Tibial artery (tissue), 4 donors: Measurements from ENCODE around the gene PIGZ.

Experiments used
- DNase-seq, 2 donors: peaks; one replicate each; pipeline ENCODE4 v3.0.0-alpha.2; 2019
- H3K27ac ChIP-seq, 2 donors: fragments of 200-600 bp; sonication (generic) in 1 of 2; 1 replicate in 1 of 2; 2 replicates in 1 of 2; pipeline ENCODE4 v1.5.1; 2018 to 2019; ENCODE audit warnings: mild to moderate bottlenecking in 1 of 2
- H3K27me3 ChIP-seq, 2 donors: fragments of 200-600 bp; sonication (generic) in 1 of 2; one replicate each; pipeline versions ENCODE4 v1.5.1 to v1.6.0; 2016 to 2019
- H3K36me3 ChIP-seq, 3 donors: fragments of 200-600 bp; sonication (generic) in 2 of 3; one replicate each; pipeline ENCODE4 v1.5.1; 2016 to 2019; ENCODE audit warnings: mild to moderate bottlenecking in 2 of 3
- H3K4me1 ChIP-seq, 4 donors: fragments of 200-600 bp; sonication (generic) in 2 of 4; 1 replicate in 3 of 4; 2 replicates in 1 of 4; pipeline ENCODE4 v1.5.1; 2016 to 2019
- H3K4me3 ChIP-seq, 2 donors: fragments of 200-600 bp; sonication (generic) in 1 of 2; 1 replicate in 1 of 2; 2 replicates in 1 of 2; pipeline ENCODE4 v1.5.1; 2018 to 2019; ENCODE audit warnings: mild to moderate bottlenecking in 2 of 2
- H3K9me3 ChIP-seq, 3 donors: fragments of 200-600 bp; sonication (generic) in 1 of 3; one replicate each; pipeline ENCODE4 v1.5.1; 2016 to 2019
- CTCF ChIP-seq, 2 experiments: fragments of 200-600 bp in 1 of 2; fragments of 450-650 bp in 1 of 2; IDR thresholded peaks; one replicate each; pipeline ENCODE4 v1.5.1; 2017 to 2019; ENCODE audit warnings: antibody characterized with exemption in 2 of 2, mild to moderate bottlenecking in 1 of 2, moderate library complexity in 1 of 2
- intact Hi-C: fragments of 100-400 bp; cut with DNase I; formaldehyde crosslinking; loops from one replicate; pipeline ENCODE4 v1.15.0; 2023; ENCODE audit warnings: low total_unique reads

PIGZ gene

GRCh38 chr3:196992461-196993065 is 23.9 kb upstream of the PIGZ start:
- H3K4me1 ChIP-seq, result no peaks in the 10 kb centered on the region
- no peak for TF ChIP-seq CTCF (IDR thresholded peaks at IDR 0.05)
- peak in 1 of 2 donors; percentile 41 for DNase-seq
- H3K4me3 ChIP-seq, result no peak overlapping the region
- H3K36me3 ChIP-seq, result no peaks in the 10 kb centered on the region
- intact Hi-C loops, result loop anchor here (2.0 kb wide), 1 partner anchor 16 kb away; no protein-coding TSS in a partner anchor
- H3K27ac ChIP-seq, result no peak overlapping the region
- H3K27me3 ChIP-seq, result peaks cover 0 to 16% of the 10 kb centered on the region in 2 donors
- H3K9me3 ChIP-seq, result no peaks in the 10 kb centered on the region

DNA sequence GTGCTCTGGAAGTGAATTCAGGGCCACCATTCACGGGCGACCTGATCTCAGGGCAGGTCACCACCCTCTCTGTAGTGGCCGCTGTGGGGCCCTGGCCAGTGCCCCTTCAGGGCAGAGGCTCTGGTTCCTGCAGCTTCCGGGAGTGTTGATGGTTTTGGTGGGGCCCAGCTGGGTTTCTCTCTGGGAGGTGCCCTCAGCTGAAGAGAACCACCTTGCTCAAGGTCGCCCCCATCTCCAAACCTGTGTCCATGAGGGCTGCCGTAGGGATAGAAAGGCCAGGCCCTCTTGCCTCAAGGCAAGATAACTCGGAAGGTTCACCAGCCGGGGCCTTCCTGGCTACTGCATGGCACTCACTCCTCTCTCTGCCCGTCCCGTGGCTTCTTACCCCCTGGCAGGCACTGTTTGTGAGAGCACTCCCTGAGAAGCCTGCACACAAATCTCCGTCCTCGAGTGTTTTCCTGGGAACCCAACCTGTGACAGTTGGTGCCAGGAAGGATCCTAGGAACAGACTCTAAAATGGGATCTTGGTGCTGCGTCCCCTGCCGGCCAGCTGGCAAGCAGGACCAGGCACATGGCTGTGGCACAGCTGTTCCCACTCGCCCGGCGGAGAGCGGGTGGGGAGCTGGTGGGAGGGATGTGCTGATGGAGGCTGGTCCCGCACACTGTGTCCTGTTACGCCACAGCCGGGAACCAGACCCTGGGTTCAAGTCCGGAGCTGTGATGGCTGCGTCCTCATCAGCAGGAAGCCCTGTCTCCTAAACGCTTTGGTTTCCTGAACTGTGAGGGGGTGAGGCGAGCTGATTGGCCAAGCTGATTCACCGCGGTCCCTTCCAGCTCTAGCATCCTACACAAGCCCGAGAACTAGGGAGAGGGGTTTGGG is 23.2 kb upstream of the PIGZ start:
- H3K27ac ChIP-seq, result no peak overlapping the region
- H3K36me3 ChIP-seq, result no peaks in the 10 kb centered on the region
- H3K9me3 ChIP-seq, result no peaks in the 10 kb centered on the region
- no peak overlapping the region for H3K4me3 ChIP-seq
- peak in 1 of 2 donors; percentile 54 for DNase-seq
- no peaks in the 10 kb centered on the region for H3K4me1 ChIP-seq
- no peak for TF ChIP-seq CTCF (IDR thresholded peaks at IDR 0.05)
- intact Hi-C loops, result loop anchor here (2.0 kb wide), 1 partner anchor 17 kb away; no protein-coding TSS in a partner anchor
- peaks cover 0 to 16% of the 10 kb centered on the region in 2 donors for H3K27me3 ChIP-seq

DNA sequence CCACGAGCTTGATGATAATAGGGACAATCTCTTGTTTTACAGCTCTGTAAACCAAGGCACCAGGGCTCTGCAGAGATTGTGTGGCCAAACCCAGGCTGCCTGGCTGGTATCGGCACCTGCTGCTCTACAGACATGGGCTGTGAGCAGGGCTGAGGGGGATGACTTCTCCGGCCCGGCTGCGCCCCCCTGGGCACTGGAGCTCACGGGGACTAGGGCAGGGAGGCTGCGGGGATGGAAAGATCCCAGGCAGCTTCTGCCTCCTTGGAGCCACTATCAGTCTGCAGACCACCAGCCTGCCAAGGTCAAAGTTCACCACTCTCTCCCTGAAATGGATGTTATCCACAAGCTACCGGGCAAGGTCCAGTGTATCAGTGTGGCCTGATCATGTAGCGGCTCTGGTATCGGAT is 22.0 kb upstream of the PIGZ start:
- H3K36me3 ChIP-seq, result no peaks in the 10 kb centered on the region
- DNase-seq, result peak in 1 of 2 donors; percentile 43

DNA sequence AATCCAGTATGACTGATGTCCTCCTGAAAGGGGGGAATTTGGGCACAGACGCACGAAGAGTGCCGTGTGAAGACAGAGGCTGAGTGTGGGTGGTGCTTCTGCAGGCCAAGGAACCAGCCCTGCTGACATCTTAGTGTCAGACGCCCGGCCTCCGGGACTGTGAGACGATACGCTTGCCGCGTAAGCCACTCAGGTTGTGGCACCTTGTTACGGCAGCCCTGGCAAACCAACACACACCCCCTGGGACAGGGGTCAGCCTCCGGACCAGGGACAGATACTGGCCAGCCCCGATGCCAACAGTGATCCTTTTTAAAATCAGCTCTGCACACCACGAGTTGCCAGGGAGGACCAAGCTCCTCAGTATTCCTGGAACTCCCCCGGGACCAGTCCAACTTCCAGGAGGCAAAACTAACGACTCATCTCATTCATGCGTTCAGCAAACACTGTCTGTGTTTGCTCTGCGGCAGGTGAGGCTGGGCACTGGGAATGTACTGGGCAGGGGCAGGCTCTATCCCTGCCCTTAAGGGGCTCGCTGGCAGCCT is 21.2 kb upstream of the PIGZ start:
- Histone ChIP-seq H3K4me1 (no peaks in the 10 kb centered on the region), H3K36me3 (no peaks in the 10 kb centered on the region), H3K4me3 (no peak overlapping the region), H3K9me3 (no peaks in the 10 kb centered on the region), H3K27me3 (peaks cover 0 to 25% of the 10 kb centered on the region in 2 donors), H3K27ac (no peak overlapping the region)
- no peak for TF ChIP-seq CTCF (IDR thresholded peaks at IDR 0.05)
- intact Hi-C loops, result no loop called here
- DNase-seq, result peak in 1 of 2 donors; percentile 43

More for the DNA sequence above, 22.0 kb upstream of the PIGZ start:
- no peak for TF ChIP-seq CTCF (IDR thresholded peaks at IDR 0.05)
- intact Hi-C loops, result no loop called here
- no peaks in the 10 kb centered on the region for H3K9me3 ChIP-seq
- H3K27ac ChIP-seq, result no peak overlapping the region
- H3K27me3 ChIP-seq, result peaks cover 0 to 18% of the 10 kb centered on the region in 2 donors
- no peaks in the 10 kb centered on the region for H3K4me1 ChIP-seq
- H3K4me3 ChIP-seq, result no peak overlapping the region

DNA sequence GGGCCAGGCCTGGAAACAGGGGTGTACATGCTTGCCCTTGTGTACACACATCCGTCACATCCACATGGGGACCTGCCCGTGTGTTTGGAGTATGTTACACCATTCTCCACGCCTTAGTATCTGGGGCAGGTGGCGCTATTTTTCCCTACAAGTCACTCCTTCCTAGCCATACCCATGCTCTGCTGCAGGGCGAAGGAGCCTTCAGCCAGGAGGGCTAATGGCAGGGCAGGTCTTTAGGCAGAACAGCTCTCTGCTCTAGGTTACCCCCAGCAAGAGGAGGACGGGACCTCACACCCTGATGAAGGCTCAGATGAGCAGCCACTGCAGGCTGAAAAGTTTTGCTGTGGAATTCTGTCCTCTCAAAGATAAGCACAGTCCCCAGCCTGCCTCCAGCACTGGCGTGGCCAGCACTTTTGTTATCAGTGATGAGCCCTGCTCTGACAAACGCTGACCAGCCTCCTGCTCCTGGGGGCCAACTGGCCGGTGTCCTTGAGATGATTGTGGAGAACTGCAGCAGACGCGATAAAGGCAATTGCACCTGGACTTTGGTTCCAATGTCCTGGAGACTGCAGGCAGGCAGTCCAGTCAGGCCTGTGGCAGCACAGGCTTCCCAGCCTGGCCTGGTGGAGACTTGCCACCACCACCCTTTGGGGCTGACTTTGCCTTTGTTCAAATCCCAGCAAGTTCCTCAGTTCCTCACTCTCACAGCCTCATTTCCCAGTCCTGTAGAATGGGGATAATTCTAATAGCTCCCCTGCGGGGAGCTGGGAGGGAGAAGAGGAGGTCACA is 19.8 kb upstream of the PIGZ start:
- TF ChIP-seq CTCF (IDR thresholded peaks at IDR 0.05), result no peak
- DNase-seq, result peak in 1 of 2 donors; percentile 39
- Histone ChIP-seq H3K36me3 (no peaks in the 10 kb centered on the region), H3K4me3 (no peak overlapping the region), H3K4me1 (no peaks in the 10 kb centered on the region), H3K27me3 (peaks cover 0 to 25% of the 10 kb centered on the region in 2 donors), H3K9me3 (no peaks in the 10 kb centered on the region), H3K27ac (no peak overlapping the region)
- intact Hi-C loops, result no loop called here
